ENCODE measurements around the gene ITGB1. TPM values are rescaled to one million over a fixed set of nuclear protein-coding genes. Genes with fewer than 3 reads are reported as not detected.
"Not testable (repeated sequence)": the region's sequence is repeated elsewhere in the genome, so short reads cannot be mapped to it uniquely, and the experiment has no call there.

ITGB1 gene
- total RNA-seq, 1 experiment from 2014 or later: 282 TPM

GRCh38 chr10:32905466-32905865 lies 52.6 kb downstream of the ITGB1 start:
- Histone ChIP-seq H3K27ac (ENCODE audit: low read depth, low read length, poor library complexity, severe bottlenecking) (no peak overlapping the region), H3K4me1 (ENCODE audit: insufficient read depth, low read length, poor library complexity, severe bottlenecking) (no peaks in the 10 kb centered on the region), H3K4me3 (ENCODE audit: low read depth, low read length, poor library complexity, severe bottlenecking) (no peak overlapping the region), H3K27me3 (replicated peaks; ENCODE audit: insufficient read depth, low read depth, low read length, poor library complexity) (no peaks in the 10 kb centered on the region), H3K9me3 (ENCODE audit: low read depth, low read length, poor library complexity, severe bottlenecking) (no peaks in the 10 kb centered on the region), H3K36me3 (ENCODE audit: insufficient read depth, low read length, poor library complexity, severe bottlenecking) (peaks cover 57% of the 10 kb centered on the region)
- no TSS peak for BruUV-seq (replicated peaks)
- CTCF ChIA-PET: no interaction called here
- TF ChIP-seq CTCF (conservative IDR thresholded peaks at IDR 0.05; ENCODE audit: low read depth, low read length) (no peak), EZH2 (IDR thresholded peaks at IDR 0.05; ENCODE audit: borderline replicate concordance, low read depth, low read length, poor library complexity, severe bottlenecking) (no peak)
- DNase-seq (ENCODE audit: low spot score): no peak
- POLR2A ChIA-PET (ENCODE audit: low non-redundant PET): no interaction called here
- intact Hi-C loops (cut with micrococcal nuclease; ENCODE audit: unreplicated experiment): no loop called here

GRCh38 chr10:32901815-32902214 lies 56.2 kb downstream of the ITGB1 start:
- ChIA-PET CTCF (no interaction called here), POLR2A (ENCODE audit: low non-redundant PET) (no interaction called here)
- TF ChIP-seq EZH2 (IDR thresholded peaks at IDR 0.05; ENCODE audit: borderline replicate concordance, low read depth, low read length, poor library complexity, severe bottlenecking): no peak
- no peak for TF ChIP-seq CTCF (conservative IDR thresholded peaks at IDR 0.05; ENCODE audit: low read depth, low read length)
- DNase-seq (ENCODE audit: low spot score): no peak
- peaks cover 50% of the 10 kb centered on the region for H3K36me3 ChIP-seq (ENCODE audit: insufficient read depth, low read length, poor library complexity, severe bottlenecking)
- no peak overlapping the region for H3K4me3 ChIP-seq (ENCODE audit: low read depth, low read length, poor library complexity, severe bottlenecking)
- H3K27ac ChIP-seq (ENCODE audit: low read depth, low read length, poor library complexity, severe bottlenecking): no peak overlapping the region
- H3K4me1 ChIP-seq (ENCODE audit: insufficient read depth, low read length, poor library complexity, severe bottlenecking): no peaks in the 10 kb centered on the region
- no peaks in the 10 kb centered on the region for H3K27me3 ChIP-seq (replicated peaks; ENCODE audit: insufficient read depth, low read depth, low read length, poor library complexity)
- intact Hi-C loops (cut with micrococcal nuclease; ENCODE audit: unreplicated experiment): no loop called here
- no TSS peak for BruUV-seq (replicated peaks)
- H3K9me3 ChIP-seq (ENCODE audit: low read depth, low read length, poor library complexity, severe bottlenecking): no peaks in the 10 kb centered on the region

GRCh38 chr10:32895200-32895968 lies 62.6 kb downstream of the ITGB1 start:
- not testable (repeated sequence) for H3K27me3 ChIP-seq (replicated peaks; ENCODE audit: insufficient read depth, low read depth, low read length, poor library complexity)

More at GRCh38 chr10:32895200-32895968, 62.6 kb downstream of the ITGB1 start:
- H3K9me3 ChIP-seq (ENCODE audit: low read depth, low read length, poor library complexity, severe bottlenecking); CTCF ChIA-PET; H3K4me1 ChIP-seq (ENCODE audit: insufficient read depth, low read length, poor library complexity, severe bottlenecking); H3K4me3 ChIP-seq (ENCODE audit: low read depth, low read length, poor library complexity, severe bottlenecking); DNase-seq (ENCODE audit: low spot score); H3K27ac ChIP-seq (ENCODE audit: low read depth, low read length, poor library complexity, severe bottlenecking); POLR2A ChIA-PET (ENCODE audit: low non-redundant PET); intact Hi-C loops (cut with micrococcal nuclease; ENCODE audit: unreplicated experiment); BruUV-seq (replicated peaks): not testable (repeated sequence)
- peaks cover 20% of the 10 kb centered on the region for H3K36me3 ChIP-seq (ENCODE audit: insufficient read depth, low read length, poor library complexity, severe bottlenecking)

Data from A673 (cell line).